ENCODE results near the gene MICU1. TPM values are rescaled to one million over a fixed set of nuclear protein-coding genes. Genes with fewer than 3 reads are reported as not detected.
"Not testable (repeated sequence)": the region's sequence is repeated elsewhere in the genome, so short reads cannot be mapped to it uniquely, and the experiment has no call there.

MICU1 gene
- total RNA-seq, 2 donors from 2014 or later: 44.3 to 51.8 TPM

- Histone ChIP-seq H3K4me3 (no peak overlapping the region), H3K9ac (ENCODE audit: low read depth in 2 of 2, low read length in 2 of 2) (no peak overlapping the region), H3K9me3 (no peaks in the 10 kb centered on the region), H3K27me3 (no peaks in the 10 kb centered on the region), H3K4me1 (no peaks in the 10 kb centered on the region), H3K36me3 (no peaks in the 10 kb centered on the region), H3K27ac (no peak overlapping the region)
- no peak for DNase-seq
- no peak for TF ChIP-seq CTCF (IDR thresholded peaks at IDR 0.05)
- intact Hi-C loops (cut with DNase I): no loop called here
These were observed 238.8 kb downstream of the MICU1 start for GRCh38 chr10:72386916-72387586.

- DNase-seq: no peak
- no peak overlapping the region for H3K27ac ChIP-seq
- H3K4me1 ChIP-seq: no peaks in the 10 kb centered on the region
- H3K36me3 ChIP-seq: no peaks in the 10 kb centered on the region
- no peak overlapping the region for H3K9ac ChIP-seq (ENCODE audit: low read depth in 2 of 2, low read length in 2 of 2)
- TF ChIP-seq CTCF (IDR thresholded peaks at IDR 0.05): no peak
- no peak overlapping the region for H3K4me3 ChIP-seq
- no peaks in the 10 kb centered on the region for H3K9me3 ChIP-seq
- no peaks in the 10 kb centered on the region for H3K27me3 ChIP-seq
- intact Hi-C loops (cut with DNase I): no loop called here
These were observed 240.2 kb downstream of the MICU1 start for GRCh38 chr10:72385724-72386123.

GRCh38 chr10:72384982-72385381 lies 240.9 kb downstream of the MICU1 start:
- DNase-seq; intact Hi-C loops (cut with DNase I); H3K27me3 ChIP-seq; H3K9me3 ChIP-seq; H3K9ac ChIP-seq (ENCODE audit: low read depth in 2 of 2, low read length in 2 of 2); H3K4me1 ChIP-seq; H3K4me3 ChIP-seq; H3K27ac ChIP-seq; H3K36me3 ChIP-seq: not testable (repeated sequence)

- intact Hi-C loops (cut with DNase I): no loop called here
These were observed 246.1 kb downstream of the MICU1 start for GRCh38 chr10:72379776-72380175.

GRCh38 chr10:72379062-72379461 lies 246.8 kb downstream of the MICU1 start:
- intact Hi-C loops (cut with DNase I): no loop called here
- no peaks in the 10 kb centered on the region for H3K9me3 ChIP-seq

More at GRCh38 chr10:72379776-72380175, 246.1 kb downstream of the MICU1 start:
- Histone ChIP-seq H3K4me3 (no peak overlapping the region), H3K9ac (ENCODE audit: low read depth in 2 of 2, low read length in 2 of 2) (no peak overlapping the region), H3K9me3 (no peaks in the 10 kb centered on the region), H3K36me3 (no peaks in the 10 kb centered on the region), H3K27ac (no peak overlapping the region), H3K27me3 (no peaks in the 10 kb centered on the region), H3K4me1 (no peaks in the 10 kb centered on the region)
- TF ChIP-seq CTCF (IDR thresholded peaks at IDR 0.05): no peak
- no peak for DNase-seq

More at GRCh38 chr10:72379062-72379461, 246.8 kb downstream of the MICU1 start:
- Histone ChIP-seq H3K4me1 (no peaks in the 10 kb centered on the region), H3K36me3 (no peaks in the 10 kb centered on the region), H3K4me3 (no peak overlapping the region), H3K27me3 (no peaks in the 10 kb centered on the region), H3K27ac (no peak overlapping the region), H3K9ac (ENCODE audit: low read depth in 2 of 2, low read length in 2 of 2) (no peak overlapping the region)
- no peak for TF ChIP-seq CTCF (IDR thresholded peaks at IDR 0.05)
- DNase-seq: no peak

All from colonic mucosa (tissue), 4 donors.